Upper lobe of left lung (tissue), 4 donors: ENCODE measurements around the gene FLOT2.

Source experiments
- CTCF ChIP-seq, 6 experiments: fragments of 450-650 bp in 4 of 6; fragments of 200-600 bp in 2 of 6; sonication (generic) in 2 of 6; IDR thresholded peaks; one replicate each; pipeline ENCODE4 v1.5.1; 2016 to 2019; ENCODE audit warnings: antibody characterized with exemption in 6 of 6
- POLR2A ChIP-seq, 4 donors: fragments of 450-650 bp; IDR thresholded peaks; one replicate each; pipeline ENCODE4 v1.5.1; 2016 to 2017; ENCODE audit warnings: antibody characterized with exemption in 4 of 4, mild to moderate bottlenecking in 2 of 4
- POLR2AphosphoS5 ChIP-seq, 2 donors: sonication (generic); formaldehyde crosslinking; IDR thresholded peaks; one replicate each; pipeline ENCODE4 v1.5.1; 2017; ENCODE audit warnings: antibody characterized with exemption in 2 of 2

GRCh38 chr17:28912938-28913333, 15.4 kb upstream of the FLOT2 start:
- TF ChIP-seq CTCF (IDR thresholded peaks at IDR 0.05) (no peak), POLR2A (IDR thresholded peaks at IDR 0.05) (no peak), POLR2AphosphoS5 (IDR thresholded peaks at IDR 0.05) (no peak)
